OCI-LY7 (cell line): ENCODE results near the gene FTO.

Experiments used
- EZH2phosphoT487 ChIP-seq: fragments of 200-600 bp; sonication (generic); IDR thresholded peaks from 2 replicates; pipeline ENCODE4 v1.6.1; 2018; ENCODE audit warnings: low read depth, borderline replicate concordance, mild to moderate bottlenecking, mixed run types, antibody characterized with exemption, low read length, moderate library complexity, mixed read lengths
- TF ChIP-seq, protein P1 (sequence below): fragments of 200-600 bp; sonication (generic); conservative IDR thresholded peaks from 2 replicates; pipeline ENCODE4 v1.5.1; 2014; ENCODE audit warnings: mild to moderate bottlenecking, antibody characterized with exemption, low read length, moderate library complexity, mixed read lengths

DNA sequence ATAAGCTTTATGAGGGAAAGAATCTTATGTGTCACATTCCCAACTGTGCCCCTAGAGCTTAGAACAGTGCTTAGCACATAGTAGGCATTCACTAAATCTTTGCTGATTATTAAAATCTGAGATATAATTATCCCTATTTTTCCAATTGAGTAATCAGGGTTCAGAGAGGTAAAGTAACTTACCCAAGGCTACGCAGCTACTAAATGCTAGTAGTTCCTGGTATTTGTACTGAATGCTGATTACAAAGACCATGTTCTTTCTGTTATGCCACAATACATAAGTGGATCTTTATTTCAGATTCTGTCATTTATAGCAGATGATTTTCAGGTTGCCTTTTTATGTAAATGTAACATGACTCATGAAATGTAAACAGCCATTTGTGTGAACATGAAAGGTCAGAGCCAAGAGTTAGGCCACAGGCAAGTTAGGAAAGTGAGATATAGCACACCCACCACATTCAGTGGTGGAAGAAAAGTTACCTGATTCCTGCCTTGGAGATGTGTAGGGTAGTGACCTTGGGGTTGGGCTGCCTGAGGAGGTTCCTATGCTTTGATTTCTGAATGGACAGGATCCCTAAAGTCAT lies 77.2 kb downstream of the FTO start:
- TF ChIP-seq, protein P1, sequence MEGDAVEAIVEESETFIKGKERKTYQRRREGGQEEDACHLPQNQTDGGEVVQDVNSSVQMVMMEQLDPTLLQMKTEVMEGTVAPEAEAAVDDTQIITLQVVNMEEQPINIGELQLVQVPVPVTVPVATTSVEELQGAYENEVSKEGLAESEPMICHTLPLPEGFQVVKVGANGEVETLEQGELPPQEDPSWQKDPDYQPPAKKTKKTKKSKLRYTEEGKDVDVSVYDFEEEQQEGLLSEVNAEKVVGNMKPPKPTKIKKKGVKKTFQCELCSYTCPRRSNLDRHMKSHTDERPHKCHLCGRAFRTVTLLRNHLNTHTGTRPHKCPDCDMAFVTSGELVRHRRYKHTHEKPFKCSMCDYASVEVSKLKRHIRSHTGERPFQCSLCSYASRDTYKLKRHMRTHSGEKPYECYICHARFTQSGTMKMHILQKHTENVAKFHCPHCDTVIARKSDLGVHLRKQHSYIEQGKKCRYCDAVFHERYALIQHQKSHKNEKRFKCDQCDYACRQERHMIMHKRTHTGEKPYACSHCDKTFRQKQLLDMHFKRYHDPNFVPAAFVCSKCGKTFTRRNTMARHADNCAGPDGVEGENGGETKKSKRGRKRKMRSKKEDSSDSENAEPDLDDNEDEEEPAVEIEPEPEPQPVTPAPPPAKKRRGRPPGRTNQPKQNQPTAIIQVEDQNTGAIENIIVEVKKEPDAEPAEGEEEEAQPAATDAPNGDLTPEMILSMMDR: no peak
- no peak for TF ChIP-seq EZH2phosphoT487
